GM12878 (cell line): Measurements from ENCODE around the gene CAMTA1. TPM values are rescaled to one million over a fixed set of nuclear protein-coding genes. Genes with fewer than 3 reads are reported as not detected.

Experiments used
- ATAC-seq: fragments of 200-7000 bp; cut with Tn5 transposase; 3 replicates; pipeline ENCODE4 v1.9.1; 2020; ENCODE audit warnings: mild to moderate bottlenecking, moderate library complexity
- BruUV-seq: library from RNA; stranded (reverse); fragments of 400-500 nt; replicated peaks from 2 replicates; lab custom pipeline; 2021; lab: Mats Ljungman, UMichigan
- CTCF ChIA-PET: fragments of 300-600 bp; sonication (Branson Sonifier 250); formaldehyde crosslinking; extraction: SDS; loops from one replicate; lab custom pipeline; 2021; ENCODE audit warnings: inconsistent platforms; lab: Yijun Ruan, JAX
- POLR2A ChIA-PET: fragments of 350-600 bp; formaldehyde crosslinking; extraction: SDS; loops from one replicate; lab custom pipeline; 2021; ENCODE audit warnings: inconsistent platforms; lab: Charles Lee
- RAD21 ChIA-PET: fragments of 300-600 bp; sonication (Branson Sonifier 250); formaldehyde crosslinking; loops from one replicate; lab custom pipeline; 2023; ENCODE audit warnings: antibody characterized with exemption; ENCODE audit not compliant: unreplicated experiment; lab: Charles Lee
- SMC1A ChIA-PET: fragments of 300-600 bp; sonication (Branson Sonifier 250); formaldehyde crosslinking; loops from one replicate; lab custom pipeline; 2023; ENCODE audit not compliant: unreplicated experiment, uncharacterized antibody; lab: Charles Lee
- DNase-seq: peaks from one replicate; pipeline ENCODE4 v3.0.0-alpha.2; 2011; ENCODE audit warnings: low read depth, low spot score
- FAIRE-seq: peaks from 3 replicates; lab custom pipeline; 2011; peaks lifted over from hg19 to GRCh38; lab: Jason Lieb, UNC
- H2AFZ ChIP-seq: 2 replicates; pipeline ENCODE4 v1.6.0; 2011; ENCODE audit warnings: low read depth, low read length, control low read depth; ENCODE audit not compliant: control insufficient read depth
- H3K27ac ChIP-seq: 2 replicates; pipeline ENCODE4 v1.5.1; 2011; ENCODE audit warnings: control low read depth; ENCODE audit not compliant: control insufficient read depth, insufficient read depth
- H3K27me3 ChIP-seq, 2 experiments: replicated peaks in 1 of 2; 2 replicates each; pipeline versions ENCODE4 v1.6.0 to v1.6.1; 2011; ENCODE audit warnings: low read length in 1 of 2; ENCODE audit not compliant: control insufficient read depth in 2 of 2, insufficient read depth in 2 of 2
- H3K36me3 ChIP-seq, 2 experiments: 2 replicates each; pipeline ENCODE4 v1.5.1; 2011; ENCODE audit warnings: low read length in 1 of 2; ENCODE audit not compliant: control insufficient read depth in 2 of 2, insufficient read depth in 2 of 2
- H3K4me1 ChIP-seq: 2 replicates; pipeline ENCODE4 v1.6.1; 2011; ENCODE audit warnings: mild to moderate bottlenecking, low read length, moderate library complexity, mixed read lengths; ENCODE audit not compliant: control insufficient read depth, insufficient read depth
- H3K4me2 ChIP-seq: 2 replicates; pipeline ENCODE4 v1.6.0; 2011; ENCODE audit warnings: control low read depth; ENCODE audit not compliant: control insufficient read depth, insufficient read depth
- H3K4me3 ChIP-seq: fragments of 200-600 bp; sonication (generic); 2 replicates; pipeline ENCODE4 v1.5.1; 2016
- H3K79me2 ChIP-seq: 2 replicates; pipeline ENCODE4 v1.6.0; 2011; ENCODE audit warnings: low read length; ENCODE audit not compliant: control insufficient read depth, insufficient read depth
- H3K9ac ChIP-seq: 2 replicates; pipeline ENCODE4 v1.8.0; 2011; ENCODE audit warnings: low read length, control low read depth, mixed read lengths; ENCODE audit not compliant: control insufficient read depth, insufficient read depth
- H3K9me3 ChIP-seq: replicated peaks from 3 replicates; pipeline ENCODE4 v1.5.1; 2011; ENCODE audit warnings: mild to moderate bottlenecking, low read length; ENCODE audit not compliant: control insufficient read depth, insufficient read depth
- H4K20me1 ChIP-seq: 2 replicates; pipeline ENCODE4 v1.6.0; 2011; ENCODE audit not compliant: control insufficient read depth, insufficient read depth
- E4F1 ChIP-seq: fragments of 450-650 bp; IDR thresholded peaks from 2 replicates; pipeline ENCODE4 v1.6.1; 2018; ENCODE audit warnings: borderline replicate concordance, mild to moderate bottlenecking; ENCODE audit not compliant: partially characterized antibody
- GATAD2B ChIP-seq: fragments of 450-650 bp; conservative IDR thresholded peaks from 2 replicates; pipeline ENCODE4 v1.6.1; 2017; ENCODE audit warnings: low read depth, mild to moderate bottlenecking, moderate library complexity
- HDGF ChIP-seq: fragments of 450-650 bp; IDR thresholded peaks from 2 replicates; pipeline ENCODE4 v1.6.1; 2016; ENCODE audit warnings: antibody characterized with exemption
- LARP7 ChIP-seq: fragments of 450-650 bp; IDR thresholded peaks from 2 replicates; pipeline ENCODE4 v1.6.1; 2017; ENCODE audit warnings: mild to moderate bottlenecking
- SIX5 ChIP-seq: IDR thresholded peaks from 2 replicates; pipeline ENCODE4 v1.6.1; 2011; ENCODE audit warnings: mild to moderate bottlenecking, low read depth, low read length, moderate library complexity; ENCODE audit not compliant: severe bottlenecking
- ZNF592 ChIP-seq: fragments of 450-650 bp; IDR thresholded peaks from 2 replicates; pipeline ENCODE4 v1.6.1; 2017; ENCODE audit warnings: mild to moderate bottlenecking, moderate library complexity
- WGBS: methylation state at CpG from one replicate; pipeline ENCODE4 v1.1.6; 2016; ENCODE audit warnings: low lambda C conversion rate; ENCODE audit not compliant: insufficient replicate concordance, insufficient coverage; ENCODE audit errors: missing lambda C conversion rate; 5-methylcytosine and 5-hydroxymethylcytosine counted together
- in situ Hi-C: fragments of 300-500 bp; cut with MboI; formaldehyde crosslinking; loops from 9 replicates; pipeline ENCODE4 v1.14.3; 2018; ENCODE audit warnings: mixed read lengths
- intact Hi-C: fragments of 100-400 bp; cut with micrococcal nuclease; formaldehyde crosslinking; loops from one replicate; pipeline ENCODE4 v1.14.2; 2022; ENCODE audit not compliant: unreplicated experiment
- polyA plus RNA-seq, 11 experiments: library from polyadenylated mRNA; depleted of rRNA in 4 of 11; unstranded in 6 of 11; stranded (reverse) in 5 of 11; fragments of >200 nt; fragmentation: Nextera tagmentation in 4 of 11; fragmentation: Illumina TruSeq in 1 of 11; extraction: Ambion mirVana in 4 of 11; extraction: Trizol in 1 of 11; gene quantifications; 1 replicate in 1 of 11; 2 replicates in 10 of 11; pipeline versions ENCODE4 v1.2.1 to v1.2.3, GENCODE V29; 2011 to 2016; ENCODE audit warnings: inconsistent platforms in 2 of 11, missing spikeins in 2 of 11, low read depth in 1 of 11
- total RNA-seq, 4 experiments: library from RNA; depleted of rRNA in 3 of 4; stranded (reverse); fragments of >200 nt in 3 of 4; fragmentation: Illumina TruSeq in 1 of 4; extraction: Trizol in 1 of 4; gene quantifications; 2 replicates each; pipeline versions ENCODE4 v1.2.1 to v1.2.3, GENCODE V29; 2013 to 2021
- TF ChIP-seq, protein P1 (sequence below): fragments of 450-650 bp; IDR thresholded peaks from 2 replicates; pipeline ENCODE4 v1.6.1; 2018; ENCODE audit warnings: mild to moderate bottlenecking, low read depth, moderate library complexity; ENCODE audit not compliant: partially characterized antibody
- TF ChIP-seq, protein P2 (sequence below): fragments of 450-650 bp; IDR thresholded peaks from 2 replicates; pipeline ENCODE4 v1.6.1; 2014; ENCODE audit warnings: mild to moderate bottlenecking
- TF ChIP-seq, protein P3 (sequence below): fragments of 450-650 bp; IDR thresholded peaks from 2 replicates; pipeline ENCODE4 v1.6.1; 2017; ENCODE audit warnings: mild to moderate bottlenecking

CAMTA1 gene
- total and polyA plus RNA-seq, 10 of the 15 experiments (the other 5 are each of a cell fraction or from before 2014, with no cell fraction given): 37.7 to 148 (median 76.4) TPM

DNA sequence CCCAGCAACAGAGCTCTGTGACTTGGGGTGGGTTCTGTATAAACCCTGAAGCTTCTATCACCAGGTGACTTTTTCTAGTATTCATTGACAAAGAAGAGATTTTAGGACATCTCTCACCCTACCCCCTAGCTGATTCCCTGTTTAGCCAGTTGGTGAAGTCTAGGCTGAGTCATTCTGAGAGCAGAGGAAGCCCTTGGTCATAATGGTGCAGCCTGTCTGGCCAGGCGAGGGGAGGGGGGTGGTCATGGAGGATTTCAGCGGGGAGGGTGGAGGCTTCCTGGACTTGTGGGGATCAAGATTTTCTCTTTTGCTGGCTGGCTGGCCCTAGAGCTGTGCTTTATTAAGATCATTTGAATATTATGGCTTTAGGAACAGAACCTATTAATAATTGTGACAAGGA lies 262.6 kb downstream of the CAMTA1 start:
- in situ Hi-C loops (no loop called here), intact Hi-C loops (no loop called here)
- WGBS: 0% methylated on average over 2 of the region's 2 CpGs
- no peaks in the 10 kb centered on the region; a peak in 2 of 4 replicates for H3K27me3 ChIP-seq
- H3K9me3 ChIP-seq: no peaks in the 10 kb centered on the region
- no peaks in the 10 kb centered on the region for H3K4me1 ChIP-seq
- no peak overlapping the region for H3K27ac ChIP-seq
- TF ChIP-seq LARP7 (no peak), SIX5 (no peak), ZNF592 (no peak), HDGF (no peak), GATAD2B (no peak), E4F1 (no peak)
- TF ChIP-seq, protein P1, sequence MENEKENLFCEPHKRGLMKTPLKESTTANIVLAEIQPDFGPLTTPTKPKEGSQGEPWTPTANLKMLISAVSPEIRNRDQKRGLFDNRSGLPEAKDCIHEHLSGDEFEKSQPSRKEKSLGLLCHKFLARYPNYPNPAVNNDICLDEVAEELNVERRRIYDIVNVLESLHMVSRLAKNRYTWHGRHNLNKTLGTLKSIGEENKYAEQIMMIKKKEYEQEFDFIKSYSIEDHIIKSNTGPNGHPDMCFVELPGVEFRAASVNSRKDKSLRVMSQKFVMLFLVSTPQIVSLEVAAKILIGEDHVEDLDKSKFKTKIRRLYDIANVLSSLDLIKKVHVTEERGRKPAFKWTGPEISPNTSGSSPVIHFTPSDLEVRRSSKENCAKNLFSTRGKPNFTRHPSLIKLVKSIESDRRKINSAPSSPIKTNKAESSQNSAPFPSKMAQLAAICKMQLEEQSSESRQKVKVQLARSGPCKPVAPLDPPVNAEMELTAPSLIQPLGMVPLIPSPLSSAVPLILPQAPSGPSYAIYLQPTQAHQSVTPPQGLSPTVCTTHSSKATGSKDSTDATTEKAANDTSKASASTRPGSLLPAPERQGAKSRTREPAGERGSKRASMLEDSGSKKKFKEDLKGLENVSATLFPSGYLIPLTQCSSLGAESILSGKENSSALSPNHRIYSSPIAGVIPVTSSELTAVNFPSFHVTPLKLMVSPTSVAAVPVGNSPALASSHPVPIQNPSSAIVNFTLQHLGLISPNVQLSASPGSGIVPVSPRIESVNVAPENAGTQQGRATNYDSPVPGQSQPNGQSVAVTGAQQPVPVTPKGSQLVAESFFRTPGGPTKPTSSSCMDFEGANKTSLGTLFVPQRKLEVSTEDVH: no peak
- TF ChIP-seq, protein P2, sequence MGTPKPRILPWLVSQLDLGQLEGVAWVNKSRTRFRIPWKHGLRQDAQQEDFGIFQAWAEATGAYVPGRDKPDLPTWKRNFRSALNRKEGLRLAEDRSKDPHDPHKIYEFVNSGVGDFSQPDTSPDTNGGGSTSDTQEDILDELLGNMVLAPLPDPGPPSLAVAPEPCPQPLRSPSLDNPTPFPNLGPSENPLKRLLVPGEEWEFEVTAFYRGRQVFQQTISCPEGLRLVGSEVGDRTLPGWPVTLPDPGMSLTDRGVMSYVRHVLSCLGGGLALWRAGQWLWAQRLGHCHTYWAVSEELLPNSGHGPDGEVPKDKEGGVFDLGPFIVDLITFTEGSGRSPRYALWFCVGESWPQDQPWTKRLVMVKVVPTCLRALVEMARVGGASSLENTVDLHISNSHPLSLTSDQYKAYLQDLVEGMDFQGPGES: no peak
- TF ChIP-seq, protein P3, sequence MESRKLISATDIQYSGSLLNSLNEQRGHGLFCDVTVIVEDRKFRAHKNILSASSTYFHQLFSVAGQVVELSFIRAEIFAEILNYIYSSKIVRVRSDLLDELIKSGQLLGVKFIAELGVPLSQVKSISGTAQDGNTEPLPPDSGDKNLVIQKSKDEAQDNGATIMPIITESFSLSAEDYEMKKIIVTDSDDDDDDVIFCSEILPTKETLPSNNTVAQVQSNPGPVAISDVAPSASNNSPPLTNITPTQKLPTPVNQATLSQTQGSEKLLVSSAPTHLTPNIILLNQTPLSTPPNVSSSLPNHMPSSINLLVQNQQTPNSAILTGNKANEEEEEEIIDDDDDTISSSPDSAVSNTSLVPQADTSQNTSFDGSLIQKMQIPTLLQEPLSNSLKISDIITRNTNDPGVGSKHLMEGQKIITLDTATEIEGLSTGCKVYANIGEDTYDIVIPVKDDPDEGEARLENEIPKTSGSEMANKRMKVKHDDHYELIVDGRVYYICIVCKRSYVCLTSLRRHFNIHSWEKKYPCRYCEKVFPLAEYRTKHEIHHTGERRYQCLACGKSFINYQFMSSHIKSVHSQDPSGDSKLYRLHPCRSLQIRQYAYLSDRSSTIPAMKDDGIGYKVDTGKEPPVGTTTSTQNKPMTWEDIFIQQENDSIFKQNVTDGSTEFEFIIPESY: no peak
- H3K79me2 ChIP-seq: no peaks in the 10 kb centered on the region
- H3K9ac ChIP-seq: no peak overlapping the region
- ATAC-seq: no peak
- no peak overlapping the region for H2AFZ ChIP-seq
- POLR2A ChIA-PET: no interaction called here
- CTCF ChIA-PET: no interaction called here
- FAIRE-seq: no peak
- no peak overlapping the region for H3K4me2 ChIP-seq
- no peaks in the 10 kb centered on the region for H3K36me3 ChIP-seq
- RAD21 ChIA-PET: interaction anchor here (0.7 kb wide), 1 partner anchor 46 kb away, joined by 3 read pairs; no protein-coding TSS in a partner anchor
- no TSS peak for BruUV-seq
- DNase-seq: no peak
- SMC1A ChIA-PET: no interaction called here
- no peak overlapping the region for H3K4me3 ChIP-seq
- H4K20me1 ChIP-seq: no peaks in the 10 kb centered on the region
